Measurements from ENCODE around the gene MRPS30. TPM values are rescaled to one million over a fixed set of nuclear protein-coding genes. Genes with fewer than 3 reads are reported as not detected.

Gene MRPS30
- total RNA-seq, 4 donors from 2014 or later = 38.2 to 133 (median 73.8) TPM

- no peak overlapping the region for H3K4me3 ChIP-seq
- H3K9me3 ChIP-seq = peaks cover 0 to 3% of the 10 kb centered on the region in 2 donors
- intact Hi-C loops (cut with DNase I; ENCODE audit: low total_unique reads) = no loop called here
- no peaks in the 10 kb centered on the region for H3K36me3 ChIP-seq
- no peaks in the 10 kb centered on the region for H3K4me1 ChIP-seq
- no peak for DNase-seq
- H3K27me3 ChIP-seq = no peaks in the 10 kb centered on the region
- no peak for TF ChIP-seq POLR2A (IDR thresholded peaks at IDR 0.05)
- no peak for TF ChIP-seq CTCF (IDR thresholded peaks at IDR 0.05)
- no peak overlapping the region for H3K27ac ChIP-seq
These were observed 14.4 kb upstream of the MRPS30 start for GRCh38 chr5:44794371-44794770.

- Histone ChIP-seq H3K4me1 (no peaks in the 10 kb centered on the region), H3K36me3 (no peaks in the 10 kb centered on the region), H3K27ac (no peak overlapping the region), H3K27me3 (no peaks in the 10 kb centered on the region), H3K4me3 (no peak overlapping the region), H3K9me3 (peaks cover 0 to 3% of the 10 kb centered on the region in 2 donors)
- intact Hi-C loops (cut with DNase I; ENCODE audit: low total_unique reads) = no loop called here
- DNase-seq = no peak
- TF ChIP-seq CTCF (IDR thresholded peaks at IDR 0.05) (no peak), POLR2A (IDR thresholded peaks at IDR 0.05) (no peak)
These were observed 13.3 kb upstream of the MRPS30 start for GRCh38 chr5:44795496-44795895.

- Histone ChIP-seq H3K27ac (no peak overlapping the region), H3K4me1 (no peaks in the 10 kb centered on the region), H3K4me3 (no peak overlapping the region), H3K9me3 (peaks cover 0 to 3% of the 10 kb centered on the region in 2 donors), H3K36me3 (no peaks in the 10 kb centered on the region), H3K27me3 (no peaks in the 10 kb centered on the region)
- no peak for TF ChIP-seq POLR2A (IDR thresholded peaks at IDR 0.05)
- intact Hi-C loops (cut with DNase I; ENCODE audit: low total_unique reads) = no loop called here
- DNase-seq = no peak
These were observed 10.9 kb upstream of the MRPS30 start for GRCh38 chr5:44797841-44798240.

- Histone ChIP-seq H3K27ac (no peak overlapping the region), H3K4me1 (no peaks in the 10 kb centered on the region), H3K9me3 (no peaks in the 10 kb centered on the region), H3K27me3 (no peaks in the 10 kb centered on the region), H3K36me3 (no peaks in the 10 kb centered on the region), H3K4me3 (no peak overlapping the region)
- TF ChIP-seq CTCF (IDR thresholded peaks at IDR 0.05) (no peak), POLR2A (IDR thresholded peaks at IDR 0.05) (no peak)
- intact Hi-C loops (cut with DNase I; ENCODE audit: low total_unique reads) = no loop called here
- no peak for DNase-seq
These were observed 6.8 kb upstream of the MRPS30 start for GRCh38 chr5:44801992-44802391.

GRCh38 chr5:44806608-44807007 lies 2.1 kb upstream of the MRPS30 start:
- intact Hi-C loops (cut with DNase I; ENCODE audit: low total_unique reads) = no loop called here
- TF ChIP-seq CTCF (IDR thresholded peaks at IDR 0.05) (no peak), POLR2A (IDR thresholded peaks at IDR 0.05) (no peak)
- no peak for DNase-seq
- no peaks in the 10 kb centered on the region for H3K9me3 ChIP-seq
- no peaks in the 10 kb centered on the region for H3K27me3 ChIP-seq
- no peak overlapping the region for H3K27ac ChIP-seq
- H3K36me3 ChIP-seq = no peaks in the 10 kb centered on the region
- no peak overlapping the region for H3K4me3 ChIP-seq
- no peaks in the 10 kb centered on the region for H3K4me1 ChIP-seq

- DNase-seq = no peak
- no peak for TF ChIP-seq POLR2A (IDR thresholded peaks at IDR 0.05)
- no peak for TF ChIP-seq CTCF (IDR thresholded peaks at IDR 0.05)
- H3K4me1 ChIP-seq = no peaks in the 10 kb centered on the region
- no peak overlapping the region for H3K4me3 ChIP-seq
- no peaks in the 10 kb centered on the region for H3K27me3 ChIP-seq
- H3K27ac ChIP-seq = no peak overlapping the region
- intact Hi-C loops (cut with DNase I; ENCODE audit: low total_unique reads) = no loop called here
- H3K36me3 ChIP-seq = no peaks in the 10 kb centered on the region
- H3K9me3 ChIP-seq = no peaks in the 10 kb centered on the region
These were observed 1.5 kb upstream of the MRPS30 start for GRCh38 chr5:44807269-44807668.

All from uterus (tissue), 4 donors.